MG63 (cell line): Measurements from ENCODE around the gene MCF2L2. TPM values are rescaled to one million over a fixed set of nuclear protein-coding genes. Genes with fewer than 3 reads are reported as not detected.

Experiments
- total RNA-seq: library from RNA; depleted of rRNA; stranded (reverse); fragments of >200 nt; shearing (Covaris generic); gene quantifications from 2 replicates; pipeline ENCODE4 v1.2.3, GENCODE V29; 2014; ENCODE audit warnings: low replicate concordance; rRNA removed

The MCF2L2 gene
- total RNA-seq, 1 experiment from 2014 or later, result not detected

Other genes with a start within 250 kb of the MCF2L2 start
- gene B3GNT5, start 175.4 kb downstream of the MCF2L2 start, total RNA-seq, result 0.36 and 5.4 TPM in 2 replicates
- not detected in 2 replicates for gene KLHL6, start 127.1 kb upstream of the MCF2L2 start, total RNA-seq
- 13.4 and 36.8 TPM in 2 replicates for gene KLHL24, start 207.0 kb upstream of the MCF2L2 start, total RNA-seq